ENCODE measurements around the gene OTOP3. TPM values are rescaled to one million over a fixed set of nuclear protein-coding genes. Genes with fewer than 3 reads are reported as not detected.

OTOP3 gene
- total RNA-seq, 1 donor from 2014 or later = not detected

- H3K27me3 ChIP-seq (ENCODE audit: control insufficient read depth, insufficient read depth, low read length) = peaks cover 27% of the 10 kb centered on the region
- no peak for DNase-seq (ENCODE audit: low read depth)
- no peak overlapping the region for H3K4me3 ChIP-seq (ENCODE audit: low read depth, low read length)
- TF ChIP-seq CTCF (IDR thresholded peaks at IDR 0.05; ENCODE audit: insufficient read depth, low read length, poor library complexity, severe bottlenecking) = no peak
- no peaks in the 10 kb centered on the region for H3K36me3 ChIP-seq (ENCODE audit: control insufficient read depth, insufficient read depth, low read length)
Measured at GRCh38 chr17:74916136-74916850, 19.4 kb upstream of the OTOP3 start.

- Histone ChIP-seq H3K27me3 (ENCODE audit: control insufficient read depth, insufficient read depth, low read length) (peaks cover 32% of the 10 kb centered on the region), H3K36me3 (ENCODE audit: control insufficient read depth, insufficient read depth, low read length) (no peaks in the 10 kb centered on the region), H3K4me3 (ENCODE audit: low read depth, low read length) (no peak overlapping the region)
- TF ChIP-seq CTCF (IDR thresholded peaks at IDR 0.05; ENCODE audit: insufficient read depth, low read length, poor library complexity, severe bottlenecking) = no peak
- no peak for DNase-seq (ENCODE audit: low read depth)
Measured at GRCh38 chr17:74916851-74917199, 18.9 kb upstream of the OTOP3 start.

DNA sequence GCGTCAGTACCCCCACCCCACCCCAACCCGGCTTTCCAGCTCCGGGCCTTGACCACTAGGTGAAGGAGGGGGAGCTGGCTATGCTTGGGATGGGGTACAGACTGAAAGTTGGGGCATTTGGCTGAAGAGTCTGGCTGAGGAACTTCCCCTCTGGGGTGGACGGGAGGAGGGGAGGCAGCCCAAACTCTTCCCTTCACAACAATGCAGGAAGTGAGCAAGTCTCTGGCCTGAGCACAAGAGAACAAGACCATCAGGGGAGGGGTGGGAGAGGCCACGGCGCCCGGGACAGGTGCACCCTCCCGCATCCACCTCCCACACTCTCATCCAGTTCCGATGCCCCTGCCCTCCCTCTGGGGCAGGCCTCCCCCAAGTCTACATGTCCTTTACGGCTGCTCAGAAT is 18.3 kb upstream of the OTOP3 start:
- H3K36me3 ChIP-seq (ENCODE audit: control insufficient read depth, insufficient read depth, low read length) = no peaks in the 10 kb centered on the region
- no peak for TF ChIP-seq CTCF (IDR thresholded peaks at IDR 0.05; ENCODE audit: insufficient read depth, low read length, poor library complexity, severe bottlenecking)
- DNase-seq (ENCODE audit: low read depth) = no peak
- H3K4me3 ChIP-seq (ENCODE audit: low read depth, low read length) = no peak overlapping the region
- H3K27me3 ChIP-seq (ENCODE audit: control insufficient read depth, insufficient read depth, low read length) = peaks cover 37% of the 10 kb centered on the region

DNA sequence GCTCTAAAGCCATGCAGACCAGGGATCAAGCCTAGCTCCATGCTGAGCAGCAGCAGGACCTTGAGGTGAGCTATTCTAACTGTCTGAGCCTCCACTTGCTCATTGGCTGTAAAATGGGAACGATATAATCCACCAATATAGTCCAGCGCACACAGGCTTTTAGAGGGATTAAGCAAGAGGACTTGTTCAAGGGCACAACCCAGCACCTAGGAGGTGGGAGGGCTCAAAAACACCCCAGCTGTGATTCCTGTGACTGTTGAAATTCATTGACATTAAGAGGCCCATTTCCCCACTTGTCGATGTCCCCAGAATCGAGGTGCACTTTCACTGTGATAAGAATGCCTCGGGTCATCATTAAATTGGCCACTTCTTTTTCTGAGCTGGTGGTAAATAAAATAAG is 16.8 kb upstream of the OTOP3 start:
- TF ChIP-seq CTCF (IDR thresholded peaks at IDR 0.05; ENCODE audit: insufficient read depth, low read length, poor library complexity, severe bottlenecking) = no peak
- no peak overlapping the region for H3K4me3 ChIP-seq (ENCODE audit: low read depth, low read length)
- H3K36me3 ChIP-seq (ENCODE audit: control insufficient read depth, insufficient read depth, low read length) = no peaks in the 10 kb centered on the region
- peaks cover 52% of the 10 kb centered on the region for H3K27me3 ChIP-seq (ENCODE audit: control insufficient read depth, insufficient read depth, low read length)
- DNase-seq (ENCODE audit: low read depth) = no peak

GRCh38 chr17:74919440-74920305 is 16.0 kb upstream of the OTOP3 start:
- Histone ChIP-seq H3K27me3 (ENCODE audit: control insufficient read depth, insufficient read depth, low read length) (peaks cover 59% of the 10 kb centered on the region), H3K36me3 (ENCODE audit: control insufficient read depth, insufficient read depth, low read length) (no peaks in the 10 kb centered on the region), H3K4me3 (ENCODE audit: low read depth, low read length) (no peak overlapping the region)
- peak; percentile 11 for TF ChIP-seq CTCF (IDR thresholded peaks at IDR 0.05; ENCODE audit: insufficient read depth, low read length, poor library complexity, severe bottlenecking)
- DNase-seq (ENCODE audit: low read depth) = no peak

All from kidney epithelial cell (primary cell).